Osteoblast (primary cell): ENCODE data around the gene AXDND1. TPM values are rescaled to one million over a fixed set of nuclear protein-coding genes. Genes with fewer than 3 reads are reported as not detected.
"Not testable (repeated sequence)": the region's sequence is repeated elsewhere in the genome, so short reads cannot be mapped to it uniquely, and the experiment has no call there.

Experiments
- DNase-seq: peaks from one replicate; pipeline ENCODE4 v3.0.0; 2011; ENCODE audit warnings: low spot score, mixed read lengths; ENCODE audit not compliant: insufficient read length; ENCODE audit errors: missing footprints
- H2AFZ ChIP-seq: 2 replicates; pipeline ENCODE4 v1.6.0; 2011; ENCODE audit warnings: mild to moderate bottlenecking, low read length
- H3K27ac ChIP-seq: 2 replicates; pipeline ENCODE4 v1.5.1; 2011; ENCODE audit warnings: mild to moderate bottlenecking, low read depth, low read length, moderate library complexity
- H3K27me3 ChIP-seq: 2 replicates; pipeline ENCODE4 v1.6.0; 2012; ENCODE audit warnings: mild to moderate bottlenecking, control low read depth, inconsistent platforms, low read length, moderate library complexity; ENCODE audit not compliant: insufficient read depth
- H3K36me3 ChIP-seq: 2 replicates; pipeline ENCODE4 v1.5.1; 2011; ENCODE audit warnings: mild to moderate bottlenecking, low read length, control low read depth, moderate library complexity; ENCODE audit not compliant: insufficient read depth
- H3K4me1 ChIP-seq: 2 replicates; pipeline ENCODE4 v1.5.1; 2011; ENCODE audit warnings: mild to moderate bottlenecking, low read length, control low read depth, moderate library complexity; ENCODE audit not compliant: insufficient read depth
- H3K4me2 ChIP-seq: 2 replicates; pipeline ENCODE4 v1.6.0; 2011; ENCODE audit warnings: mild to moderate bottlenecking, low read length; ENCODE audit not compliant: insufficient read depth
- H3K4me3 ChIP-seq: fragments of 200-600 bp; sonication (generic); 3 replicates; pipeline ENCODE4 v1.5.1; 2012; ENCODE audit warnings: mild to moderate bottlenecking, low read length, inconsistent platforms; ENCODE audit not compliant: insufficient read depth
- H3K79me2 ChIP-seq: 2 replicates; pipeline ENCODE4 v1.6.0; 2012; ENCODE audit warnings: mild to moderate bottlenecking, low read length, control low read depth, inconsistent platforms; ENCODE audit not compliant: insufficient read depth
- H3K9me3 ChIP-seq: 2 replicates; pipeline ENCODE4 v1.5.1; 2011; ENCODE audit warnings: low read depth, low read length, control low read depth
- H4K20me1 ChIP-seq: 2 replicates; pipeline ENCODE4 v1.6.0; 2012; ENCODE audit warnings: mild to moderate bottlenecking, low read length, control low read depth; ENCODE audit not compliant: insufficient read depth
- CTCF ChIP-seq: IDR thresholded peaks from 2 replicates; pipeline ENCODE4 v1.5.1; 2011; ENCODE audit warnings: mild to moderate bottlenecking, low read depth, low read length, moderate library complexity; ENCODE audit errors: extremely low read depth
- total RNA-seq: library from RNA; depleted of rRNA; stranded (reverse); fragments of >200 nt; gene quantifications from 2 replicates; pipeline ENCODE4 v1.2.3, GENCODE V29; 2012

The AXDND1 gene
- total RNA-seq, 1 donor: 0.72 TPM

- peaks cover 3% of the 10 kb centered on the region for H3K27me3 ChIP-seq
Observed at GRCh38 chr1:179380299-179380698, 14.5 kb downstream of the AXDND1 start.

DNA sequence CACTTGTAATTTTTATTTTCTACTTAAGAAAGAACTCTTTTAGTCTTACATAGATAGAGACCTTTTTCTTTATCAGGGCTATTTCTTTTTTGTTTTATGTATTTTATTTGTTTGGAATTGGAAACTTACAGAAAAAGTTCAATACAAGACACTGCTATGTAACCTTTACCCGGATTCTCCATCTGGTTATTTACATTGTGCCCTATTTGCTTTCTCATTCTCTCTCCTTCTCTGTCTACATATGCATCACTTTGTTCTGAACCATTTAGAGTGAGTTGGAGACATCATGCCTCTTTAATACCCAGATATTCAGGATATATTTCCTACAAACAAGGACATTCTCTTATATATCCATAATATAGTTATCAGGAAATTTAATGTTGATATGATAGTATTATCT, 18.3 kb downstream of the AXDND1 start:
- H3K27ac ChIP-seq: no peak overlapping the region
- H3K4me2 ChIP-seq: no peak overlapping the region
- H3K79me2 ChIP-seq: no peaks in the 10 kb centered on the region
- no peak overlapping the region for H3K4me3 ChIP-seq
- H3K36me3 ChIP-seq: no peaks in the 10 kb centered on the region
- no peak overlapping the region for H2AFZ ChIP-seq
- H4K20me1 ChIP-seq: no peaks in the 10 kb centered on the region
- no peak for TF ChIP-seq CTCF
- peak; percentile 4 for DNase-seq
- H3K27me3 ChIP-seq: no peaks in the 10 kb centered on the region
- no peaks in the 10 kb centered on the region for H3K9me3 ChIP-seq
- H3K4me1 ChIP-seq: no peaks in the 10 kb centered on the region

More at GRCh38 chr1:179380299-179380698, 14.5 kb downstream of the AXDND1 start:
- Histone ChIP-seq H3K36me3 (no peaks in the 10 kb centered on the region), H3K4me2 (no peak overlapping the region), H3K79me2 (no peaks in the 10 kb centered on the region), H3K4me3 (no peak overlapping the region), H2AFZ (no peak overlapping the region), H4K20me1 (no peaks in the 10 kb centered on the region), H3K27ac (no peak overlapping the region), H3K4me1 (no peaks in the 10 kb centered on the region), H3K9me3 (no peaks in the 10 kb centered on the region)
- no peak for DNase-seq
- TF ChIP-seq CTCF: no peak

GRCh38 chr1:179385510-179385909, 19.7 kb downstream of the AXDND1 start:
- Histone ChIP-seq H3K4me3 (no peak overlapping the region), H3K27me3 (no peaks in the 10 kb centered on the region), H3K79me2 (no peaks in the 10 kb centered on the region), H4K20me1 (no peaks in the 10 kb centered on the region), H3K36me3 (no peaks in the 10 kb centered on the region), H3K4me1 (no peaks in the 10 kb centered on the region), H3K27ac (no peak overlapping the region), H3K9me3 (no peaks in the 10 kb centered on the region), H2AFZ (no peak overlapping the region), H3K4me2 (no peak overlapping the region)
- DNase-seq: no peak
- TF ChIP-seq CTCF: no peak

DNA sequence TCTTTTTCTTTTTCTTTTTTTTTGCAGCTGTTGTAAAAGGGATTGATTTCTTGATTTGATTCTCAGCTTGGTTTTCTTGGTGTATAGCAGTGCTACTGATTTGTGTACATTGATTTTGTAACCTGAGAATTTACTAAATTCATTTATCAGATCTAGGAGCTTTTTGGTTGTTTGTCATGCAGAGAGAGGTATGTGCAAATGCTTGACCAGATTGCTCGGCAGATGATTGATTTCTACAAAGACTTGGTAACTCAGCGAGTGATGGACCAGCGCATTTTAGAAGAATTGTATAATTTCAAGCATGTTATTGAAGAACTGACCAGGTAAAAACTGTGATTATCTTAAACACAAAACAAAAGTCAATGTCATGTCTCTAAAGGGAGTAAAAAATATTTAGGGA, 27.9 kb downstream of the AXDND1 start:
- Histone ChIP-seq H3K4me3 (no peak overlapping the region), H3K27me3 (no peaks in the 10 kb centered on the region), H3K79me2 (no peaks in the 10 kb centered on the region), H2AFZ (no peak overlapping the region), H4K20me1 (no peaks in the 10 kb centered on the region), H3K4me2 (no peak overlapping the region), H3K36me3 (no peaks in the 10 kb centered on the region), H3K27ac (no peak overlapping the region), H3K9me3 (no peaks in the 10 kb centered on the region), H3K4me1 (no peaks in the 10 kb centered on the region)
- no peak for DNase-seq
- TF ChIP-seq CTCF: no peak

DNA sequence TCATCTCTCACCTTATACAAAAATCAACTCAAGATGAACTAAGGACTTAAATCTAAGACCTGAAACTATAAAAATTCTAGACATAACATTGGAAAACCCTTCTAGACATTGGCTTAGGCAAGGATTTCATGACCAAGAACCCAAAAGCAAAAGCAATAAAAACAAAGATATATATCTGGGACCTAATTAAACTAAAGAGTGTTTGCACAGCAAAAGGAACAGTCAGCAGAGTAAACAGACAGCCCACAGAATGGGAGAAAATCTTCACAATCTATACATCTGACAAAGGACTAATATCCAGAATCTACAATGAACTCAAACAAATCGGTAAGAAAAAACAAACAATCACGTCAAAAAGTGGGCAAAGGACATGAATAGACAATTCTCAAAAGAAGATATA, 33.6 kb downstream of the AXDND1 start:
- not testable (repeated sequence) for H3K9me3 ChIP-seq, H3K79me2 ChIP-seq, H3K27me3 ChIP-seq, H3K4me2 ChIP-seq, H3K4me3 ChIP-seq, H2AFZ ChIP-seq, H3K36me3 ChIP-seq, H3K27ac ChIP-seq, DNase-seq, H4K20me1 ChIP-seq, H3K4me1 ChIP-seq

DNA sequence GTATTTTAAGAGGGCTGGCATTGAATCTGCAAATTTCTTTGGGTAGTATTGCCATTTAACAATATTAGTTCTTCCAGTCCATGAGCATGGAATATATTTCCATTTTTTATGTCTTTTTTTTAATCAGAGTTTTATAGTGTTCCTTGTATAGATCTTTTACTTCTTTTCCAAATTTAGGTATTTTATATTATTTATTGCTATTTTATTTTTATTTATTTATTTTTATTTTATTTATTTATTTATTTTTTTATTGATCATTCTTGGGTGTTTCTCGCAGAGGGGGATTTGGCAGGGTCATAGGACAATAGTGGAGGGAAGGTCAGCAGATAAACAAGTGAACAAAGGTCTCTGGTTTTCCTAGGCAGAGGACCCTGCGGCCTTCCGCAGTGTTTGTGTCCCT, 52.0 kb downstream of the AXDND1 start:
- not testable (repeated sequence) for H3K79me2 ChIP-seq, DNase-seq, H2AFZ ChIP-seq, H3K4me2 ChIP-seq, H3K27me3 ChIP-seq, H3K4me1 ChIP-seq, H3K27ac ChIP-seq, H3K9me3 ChIP-seq, H3K4me3 ChIP-seq, H4K20me1 ChIP-seq, H3K36me3 ChIP-seq
